ENCODE results near the gene RCHY1.
"Not testable (repeated sequence)": the region's sequence is repeated elsewhere in the genome, so short reads cannot be mapped to it uniquely, and the experiment has no call there.

The RCHY1 gene

GRCh38 chr4:75530556-75531322 lies 16.5 kb upstream of the RCHY1 start:
- TF ChIP-seq, protein P1, sequence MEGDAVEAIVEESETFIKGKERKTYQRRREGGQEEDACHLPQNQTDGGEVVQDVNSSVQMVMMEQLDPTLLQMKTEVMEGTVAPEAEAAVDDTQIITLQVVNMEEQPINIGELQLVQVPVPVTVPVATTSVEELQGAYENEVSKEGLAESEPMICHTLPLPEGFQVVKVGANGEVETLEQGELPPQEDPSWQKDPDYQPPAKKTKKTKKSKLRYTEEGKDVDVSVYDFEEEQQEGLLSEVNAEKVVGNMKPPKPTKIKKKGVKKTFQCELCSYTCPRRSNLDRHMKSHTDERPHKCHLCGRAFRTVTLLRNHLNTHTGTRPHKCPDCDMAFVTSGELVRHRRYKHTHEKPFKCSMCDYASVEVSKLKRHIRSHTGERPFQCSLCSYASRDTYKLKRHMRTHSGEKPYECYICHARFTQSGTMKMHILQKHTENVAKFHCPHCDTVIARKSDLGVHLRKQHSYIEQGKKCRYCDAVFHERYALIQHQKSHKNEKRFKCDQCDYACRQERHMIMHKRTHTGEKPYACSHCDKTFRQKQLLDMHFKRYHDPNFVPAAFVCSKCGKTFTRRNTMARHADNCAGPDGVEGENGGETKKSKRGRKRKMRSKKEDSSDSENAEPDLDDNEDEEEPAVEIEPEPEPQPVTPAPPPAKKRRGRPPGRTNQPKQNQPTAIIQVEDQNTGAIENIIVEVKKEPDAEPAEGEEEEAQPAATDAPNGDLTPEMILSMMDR (IDR thresholded peaks at IDR 0.05; ENCODE audit: low read depth, low read length, missing control alignments), result no peak
- no peak for DNase-seq (ENCODE audit: extremely low read depth, low read depth)
- H3K4me3 ChIP-seq (replicated peaks; ENCODE audit: low read depth, low read length), result no peak overlapping the region

GRCh38 chr4:75527482-75527881 lies 13.3 kb upstream of the RCHY1 start:
- TF ChIP-seq, protein P1 (IDR thresholded peaks at IDR 0.05; ENCODE audit: low read depth, low read length, missing control alignments), result no peak
- DNase-seq (ENCODE audit: extremely low read depth, low read depth), result no peak
- no peak overlapping the region for H3K4me3 ChIP-seq (replicated peaks; ENCODE audit: low read depth, low read length)

- H3K4me3 ChIP-seq (replicated peaks; ENCODE audit: low read depth, low read length), result no peak overlapping the region
- TF ChIP-seq, protein P1 (IDR thresholded peaks at IDR 0.05; ENCODE audit: low read depth, low read length, missing control alignments), result no peak
- no peak for DNase-seq (ENCODE audit: extremely low read depth, low read depth)
These were observed 11.7 kb upstream of the RCHY1 start for GRCh38 chr4:75525910-75526309.

DNA sequence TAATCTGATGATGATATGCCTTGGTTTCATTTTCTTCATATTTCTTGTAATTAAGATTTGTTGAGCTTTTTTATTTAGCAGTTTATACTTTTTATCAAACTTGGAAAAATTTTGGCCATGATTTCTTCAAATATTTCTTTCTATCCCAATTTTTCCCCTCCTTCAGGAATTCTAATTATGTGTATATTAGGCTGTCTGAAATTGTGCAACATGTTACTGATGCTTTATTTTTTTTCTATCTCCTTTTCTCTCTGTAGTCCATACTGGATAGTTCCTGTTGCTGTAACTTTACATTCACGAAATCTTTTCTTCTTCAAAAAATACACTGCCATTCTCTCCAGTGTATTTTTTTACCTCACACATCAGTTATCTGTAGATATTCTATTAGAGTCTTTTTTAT lies 10.9 kb upstream of the RCHY1 start:
- H3K4me3 ChIP-seq (replicated peaks; ENCODE audit: low read depth, low read length), result no peak overlapping the region
- TF ChIP-seq, protein P1 (IDR thresholded peaks at IDR 0.05; ENCODE audit: low read depth, low read length, missing control alignments), result no peak
- DNase-seq (ENCODE audit: extremely low read depth, low read depth), result no peak

- DNase-seq (ENCODE audit: extremely low read depth, low read depth); H3K4me3 ChIP-seq (replicated peaks; ENCODE audit: low read depth, low read length): not testable (repeated sequence)
These were observed 5.2 kb upstream of the RCHY1 start for GRCh38 chr4:75519452-75519851.

DNA sequence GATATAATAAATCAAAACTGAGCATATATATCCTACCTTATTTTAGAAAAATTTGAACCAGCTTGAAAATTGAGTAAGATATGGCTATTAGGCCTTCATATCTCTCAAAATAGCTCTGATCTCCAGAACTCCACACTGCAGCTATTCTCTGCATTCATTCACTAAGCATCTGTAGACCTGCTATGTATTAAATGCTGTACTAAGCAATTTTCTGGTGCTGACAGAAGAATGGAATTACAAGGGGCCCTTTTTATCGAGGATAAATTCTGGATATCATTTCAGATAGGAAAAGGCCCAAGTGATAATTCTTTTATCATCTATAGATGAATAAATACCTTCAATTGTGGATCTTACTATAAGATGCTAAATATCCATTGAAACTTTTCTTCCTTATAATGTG lies 1.9 kb upstream of the RCHY1 start:
- H3K4me3 ChIP-seq (replicated peaks; ENCODE audit: low read depth, low read length), result no peak overlapping the region
- TF ChIP-seq, protein P1 (IDR thresholded peaks at IDR 0.05; ENCODE audit: low read depth, low read length, missing control alignments), result no peak
- no peak for DNase-seq (ENCODE audit: extremely low read depth, low read depth)

- no peak for DNase-seq (ENCODE audit: extremely low read depth, low read depth)
- TF ChIP-seq, protein P1 (IDR thresholded peaks at IDR 0.05; ENCODE audit: low read depth, low read length, missing control alignments), result no peak
These were observed 878 bp upstream of the RCHY1 start for GRCh38 chr4:75514949-75515612.

More at GRCh38 chr4:75514949-75515612, 878 bp upstream of the RCHY1 start:
- H3K4me3 ChIP-seq (replicated peaks; ENCODE audit: low read depth, low read length), result peak overlapping the region; percentile 69
